ENCODE measurements around the gene DCAF5.

- TF ChIP-seq CTCF (CRISPR knock-in tag; IDR thresholded peaks at IDR 0.05) (no peak), GABPA (IDR thresholded peaks at IDR 0.05; ENCODE audit: low read depth, low read length) (no peak), GABPA (CRISPR knock-in tag; IDR thresholded peaks at IDR 0.05; ENCODE audit: low read depth) (no peak), ZNF414 (CRISPR knock-in tag; IDR thresholded peaks at IDR 0.05) (no peak)
Measured at GRCh38 chr14:69027242-69027913, 125.5 kb downstream of the DCAF5 start.

Data from HepG2 (cell line).